AG09309 (cell line): ENCODE measurements around the gene BPIFB4.

Experiments used
- DNase-seq: peaks from one replicate; pipeline ENCODE4 v3.0.0-alpha.2; 2010; ENCODE audit warnings: low read depth
- H3K4me3 ChIP-seq: 2 replicates; pipeline ENCODE4 v1.5.1; 2011; ENCODE audit warnings: mild to moderate bottlenecking, low read depth, low read length, moderate library complexity; ENCODE audit not compliant: control insufficient read depth
- TF ChIP-seq, protein P1 (sequence below): IDR thresholded peaks from 2 replicates; pipeline ENCODE4 v1.5.1; 2011; ENCODE audit warnings: mild to moderate bottlenecking, low read depth, low read length, inconsistent platforms; ENCODE audit not compliant: insufficient read depth, control insufficient read depth; ENCODE audit errors: missing control alignments

BPIFB4 gene

DNA sequence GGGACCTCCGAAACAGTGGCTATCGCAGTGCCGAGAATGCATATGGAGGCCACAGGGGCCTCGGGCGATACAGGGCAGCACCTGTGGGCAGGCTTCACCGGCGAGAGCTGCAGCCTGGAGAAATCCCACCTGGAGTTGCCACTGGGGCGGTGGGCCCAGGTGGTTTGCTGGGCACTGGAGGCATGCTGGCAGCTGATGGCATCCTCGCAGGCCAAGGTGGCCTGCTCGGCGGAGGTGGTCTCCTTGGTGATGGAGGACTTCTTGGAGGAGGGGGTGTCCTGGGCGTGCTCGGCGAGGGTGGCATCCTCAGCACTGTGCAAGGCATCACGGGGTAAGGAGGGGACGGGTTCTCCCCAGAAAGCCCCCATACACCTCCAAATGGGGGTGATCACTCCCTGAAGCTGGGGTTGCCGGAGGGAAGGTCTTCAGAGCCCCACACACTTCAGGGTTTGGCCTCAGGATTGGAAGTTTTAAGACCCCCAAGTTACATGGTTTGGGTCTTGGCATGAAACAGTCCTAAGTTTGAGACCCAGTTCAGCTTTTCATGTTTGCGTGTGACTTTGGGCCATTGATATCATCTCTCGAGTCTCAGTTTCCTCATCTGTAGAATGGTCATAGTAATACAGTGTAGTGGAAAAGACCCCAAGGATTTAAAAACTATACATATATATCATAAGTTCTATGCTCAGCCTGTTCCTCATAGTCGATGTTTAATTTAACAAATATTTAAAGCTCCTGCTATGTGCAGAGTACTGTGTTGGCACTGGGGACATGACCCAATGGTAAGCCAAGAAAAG, 4.3 kb downstream of the BPIFB4 start:
- TF ChIP-seq, protein P1, sequence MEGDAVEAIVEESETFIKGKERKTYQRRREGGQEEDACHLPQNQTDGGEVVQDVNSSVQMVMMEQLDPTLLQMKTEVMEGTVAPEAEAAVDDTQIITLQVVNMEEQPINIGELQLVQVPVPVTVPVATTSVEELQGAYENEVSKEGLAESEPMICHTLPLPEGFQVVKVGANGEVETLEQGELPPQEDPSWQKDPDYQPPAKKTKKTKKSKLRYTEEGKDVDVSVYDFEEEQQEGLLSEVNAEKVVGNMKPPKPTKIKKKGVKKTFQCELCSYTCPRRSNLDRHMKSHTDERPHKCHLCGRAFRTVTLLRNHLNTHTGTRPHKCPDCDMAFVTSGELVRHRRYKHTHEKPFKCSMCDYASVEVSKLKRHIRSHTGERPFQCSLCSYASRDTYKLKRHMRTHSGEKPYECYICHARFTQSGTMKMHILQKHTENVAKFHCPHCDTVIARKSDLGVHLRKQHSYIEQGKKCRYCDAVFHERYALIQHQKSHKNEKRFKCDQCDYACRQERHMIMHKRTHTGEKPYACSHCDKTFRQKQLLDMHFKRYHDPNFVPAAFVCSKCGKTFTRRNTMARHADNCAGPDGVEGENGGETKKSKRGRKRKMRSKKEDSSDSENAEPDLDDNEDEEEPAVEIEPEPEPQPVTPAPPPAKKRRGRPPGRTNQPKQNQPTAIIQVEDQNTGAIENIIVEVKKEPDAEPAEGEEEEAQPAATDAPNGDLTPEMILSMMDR: no peak
- no peak for DNase-seq
- no peak overlapping the region for H3K4me3 ChIP-seq

DNA sequence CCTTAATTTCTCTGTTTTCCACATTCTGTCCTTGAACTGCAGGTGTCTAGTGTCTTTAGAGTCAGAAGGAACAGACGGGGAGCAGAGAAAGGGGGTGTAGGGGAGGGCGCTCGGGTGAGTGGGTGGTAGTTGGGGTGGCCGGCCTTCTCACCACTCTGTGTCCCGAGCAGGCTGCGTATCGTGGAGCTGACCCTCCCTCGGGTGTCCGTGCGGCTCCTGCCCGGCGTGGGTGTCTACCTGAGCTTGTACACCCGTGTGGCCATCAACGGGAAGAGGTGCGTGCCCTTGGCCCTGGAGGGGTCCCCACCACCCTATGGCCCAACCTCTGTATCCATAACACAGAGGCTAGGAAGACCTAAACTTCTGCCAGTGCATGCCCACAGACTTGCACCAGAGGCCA, 5.3 kb downstream of the BPIFB4 start:
- no peak overlapping the region for H3K4me3 ChIP-seq
- TF ChIP-seq, protein P1: no peak
- DNase-seq: no peak

DNA sequence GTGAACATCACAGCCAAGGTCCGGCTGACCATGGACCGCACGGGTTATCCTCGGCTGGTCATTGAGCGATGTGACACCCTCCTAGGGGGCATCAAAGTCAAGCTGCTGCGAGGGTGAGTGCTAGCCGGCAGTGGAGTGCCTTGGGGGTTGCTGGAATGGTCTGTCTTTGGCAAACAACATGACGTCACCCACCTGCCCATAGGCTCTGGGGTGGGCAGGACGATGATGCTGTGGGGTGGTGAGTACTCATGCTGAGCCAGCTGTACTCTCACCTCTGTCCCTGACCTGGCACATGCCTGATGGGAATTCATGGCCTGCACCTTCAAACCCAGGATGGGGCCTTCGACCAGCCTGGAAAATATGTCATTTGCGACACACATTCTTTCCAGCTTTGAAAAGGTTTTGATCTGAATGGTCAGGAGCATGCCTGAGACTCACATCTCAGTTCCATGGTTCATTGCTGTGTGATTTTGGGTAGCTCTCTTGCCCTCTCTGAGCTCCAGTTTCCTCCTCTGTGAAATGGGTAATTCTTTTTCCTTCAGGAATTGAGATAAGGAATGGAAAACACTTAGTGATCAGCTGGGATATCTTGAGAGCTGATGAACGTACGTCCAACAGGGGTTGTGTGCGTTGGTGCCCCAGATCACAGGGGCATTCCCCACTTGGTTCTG, 6.7 kb downstream of the BPIFB4 start:
- no peak for DNase-seq
- H3K4me3 ChIP-seq: no peak overlapping the region
- TF ChIP-seq, protein P1: no peak

DNA sequence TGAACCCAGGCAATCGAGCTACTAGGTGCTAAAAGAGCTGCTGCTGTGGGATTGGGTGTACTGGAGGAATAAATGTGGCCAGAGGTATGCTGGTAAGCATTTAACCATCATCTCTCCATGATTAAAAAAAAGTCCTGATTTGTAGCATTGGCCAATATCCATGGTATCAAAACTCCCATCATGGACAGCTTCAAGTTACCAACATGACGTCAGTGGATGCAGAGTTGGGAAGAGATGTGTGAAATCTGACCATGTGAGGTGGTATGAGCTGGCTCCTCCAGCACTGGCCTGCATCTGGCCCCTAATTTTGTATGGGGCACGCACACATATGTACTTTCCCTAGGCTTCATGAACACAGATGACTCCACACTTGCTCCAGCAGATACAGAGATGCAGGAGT, 11.7 kb downstream of the BPIFB4 start:
- TF ChIP-seq, protein P1: no peak
- no peak overlapping the region for H3K4me3 ChIP-seq
- DNase-seq: no peak

DNA sequence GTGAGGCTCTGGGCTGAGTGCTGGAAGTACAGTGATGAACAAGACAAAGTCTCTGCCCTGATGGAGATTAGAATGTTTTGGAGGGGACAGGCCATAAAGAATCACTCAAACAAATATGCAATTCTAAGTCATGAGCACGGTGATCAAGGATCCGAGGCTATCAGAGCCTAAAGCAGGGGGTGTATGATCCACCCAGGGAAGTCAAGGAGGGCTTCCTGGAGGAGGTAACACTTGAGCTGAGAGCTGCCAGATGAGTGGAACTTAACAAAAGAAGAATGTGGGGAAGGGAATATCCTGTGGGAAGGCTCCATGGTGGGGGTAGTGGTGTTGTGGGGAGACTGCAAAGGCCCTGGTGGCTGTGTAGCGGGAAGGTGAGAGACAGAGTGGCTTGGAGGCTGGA, 12.2 kb downstream of the BPIFB4 start:
- TF ChIP-seq, protein P1: no peak
- DNase-seq: no peak
- H3K4me3 ChIP-seq: no peak overlapping the region

DNA sequence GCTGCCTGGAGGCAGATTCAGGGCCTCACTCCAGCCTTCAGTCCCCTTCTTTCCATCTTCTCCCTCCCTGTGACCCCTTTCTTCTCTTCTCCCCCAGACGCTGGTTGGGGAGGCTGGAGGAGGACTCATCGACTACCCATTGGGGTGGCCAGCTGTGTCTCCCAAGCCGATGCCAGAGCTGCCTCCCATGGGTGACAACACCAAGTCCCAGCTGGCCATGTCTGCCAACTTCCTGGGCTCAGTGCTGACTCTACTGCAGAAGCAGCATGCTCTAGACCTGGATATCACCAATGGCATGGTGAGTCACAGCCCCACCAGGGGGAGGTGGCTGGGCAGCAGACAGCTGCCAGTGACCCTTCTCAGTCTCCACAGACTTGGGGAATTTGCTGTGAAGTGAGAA, 12.9 kb downstream of the BPIFB4 start:
- no peak for DNase-seq
- no peak overlapping the region for H3K4me3 ChIP-seq
- TF ChIP-seq, protein P1: no peak
